Mesenchymal stem cell (in vitro differentiated cells and primary cell): ENCODE results near the gene SIKE1. TPM values are rescaled to one million over a fixed set of nuclear protein-coding genes. Genes with fewer than 3 reads are reported as not detected.

Source experiments
- DNase-seq: peaks from one replicate; pipeline ENCODE4 v3.0.0-alpha.2; 2013
- H2AFZ ChIP-seq: one replicate; pipeline ENCODE4 v1.6.1; 2013; ENCODE audit warnings: low read depth, mild to moderate bottlenecking, control low read depth, inconsistent platforms, low read length, moderate library complexity
- H2AK5ac ChIP-seq: 2 replicates; pipeline ENCODE4 v1.6.1; 2013; ENCODE audit warnings: low read length, moderate library complexity, mild to moderate bottlenecking, inconsistent platforms; ENCODE audit not compliant: severe bottlenecking
- H2BK120ac ChIP-seq: one replicate; pipeline ENCODE4 v1.6.1; 2013; ENCODE audit warnings: low read depth, mild to moderate bottlenecking, inconsistent platforms, low read length, moderate library complexity
- H2BK12ac ChIP-seq, 2 experiments: one replicate each; pipeline ENCODE4 v1.6.1; 2013; ENCODE audit warnings: inconsistent platforms in 2 of 2, low read length in 2 of 2, mild to moderate bottlenecking in 2 of 2, moderate library complexity in 2 of 2, control low read depth in 1 of 2
- H2BK15ac ChIP-seq: one replicate; pipeline ENCODE4 v1.6.1; 2013; ENCODE audit warnings: mild to moderate bottlenecking, low read depth, inconsistent platforms; ENCODE audit not compliant: poor library complexity, severe bottlenecking
- H2BK5ac ChIP-seq: 2 replicates; pipeline ENCODE4 v1.6.1; 2013; ENCODE audit warnings: low read depth, mild to moderate bottlenecking, low read length, control low read depth, inconsistent platforms; ENCODE audit not compliant: poor library complexity, severe bottlenecking
- H3K14ac ChIP-seq, 2 experiments: one replicate each; pipeline ENCODE4 v1.6.1; 2013; ENCODE audit warnings: inconsistent platforms in 2 of 2, low read length in 2 of 2, control low read depth in 1 of 2, mild to moderate bottlenecking in 1 of 2, moderate library complexity in 1 of 2
- H3K18ac ChIP-seq, 2 experiments: one replicate each; pipeline ENCODE4 v1.6.1; 2013; ENCODE audit warnings: inconsistent platforms in 2 of 2, low read length in 2 of 2, control low read depth in 1 of 2, low read depth in 1 of 2, mild to moderate bottlenecking in 1 of 2
- H3K23ac ChIP-seq, 2 experiments: one replicate each; pipeline ENCODE4 v1.6.1; 2013; ENCODE audit warnings: inconsistent platforms in 2 of 2, low read length in 2 of 2, mild to moderate bottlenecking in 2 of 2, moderate library complexity in 2 of 2, control low read depth in 1 of 2
- H3K27ac ChIP-seq: 2 replicates; pipeline ENCODE4 v1.5.1; 2013; ENCODE audit warnings: mild to moderate bottlenecking, moderate library complexity, low read length, control low read depth, inconsistent platforms; ENCODE audit not compliant: poor library complexity, severe bottlenecking
- H3K27me3 ChIP-seq, 2 experiments: 2 replicates each; pipeline versions ENCODE4 v1.6.1 to v1.7.0; 2013; ENCODE audit warnings: low read length in 2 of 2, mild to moderate bottlenecking in 2 of 2, moderate library complexity in 2 of 2, control low read depth in 1 of 2, inconsistent platforms in 1 of 2; ENCODE audit not compliant: control insufficient read depth in 1 of 2, insufficient read depth in 1 of 2
- H3K36me3 ChIP-seq, 2 experiments: 2 replicates each; pipeline versions ENCODE4 v1.6.1 to v1.7.0; 2013; ENCODE audit warnings: low read length in 2 of 2, control low read depth in 1 of 2, inconsistent platforms in 1 of 2, low read depth in 1 of 2, mild to moderate bottlenecking in 1 of 2; ENCODE audit not compliant: insufficient read depth in 2 of 2, control insufficient read depth in 1 of 2
- H3K4ac ChIP-seq, 2 experiments: one replicate each; pipeline ENCODE4 v1.6.1; 2013; ENCODE audit warnings: inconsistent platforms in 2 of 2, low read length in 2 of 2, mild to moderate bottlenecking in 2 of 2, moderate library complexity in 2 of 2, control low read depth in 1 of 2, low read depth in 1 of 2
- H3K4me1 ChIP-seq: 2 replicates; pipeline ENCODE4 v1.6.1; 2013; ENCODE audit warnings: low read depth, low read length, control low read depth; ENCODE audit not compliant: control insufficient read depth, insufficient read depth
- H3K4me2 ChIP-seq: 2 replicates; pipeline ENCODE4 v1.6.1; 2013; ENCODE audit warnings: low read length, mild to moderate bottlenecking, inconsistent platforms; ENCODE audit not compliant: poor library complexity, severe bottlenecking
- H3K4me3 ChIP-seq, 2 experiments: 2 replicates each; pipeline versions ENCODE4 v1.5.1 to v1.7.0; 2013; ENCODE audit warnings: low read length in 2 of 2, mild to moderate bottlenecking in 2 of 2, control low read depth in 1 of 2, low read depth in 1 of 2; ENCODE audit not compliant: insufficient read depth in 1 of 2
- H3K79me1 ChIP-seq: replicated peaks from 2 replicates; pipeline ENCODE4 v1.6.1; 2013; ENCODE audit warnings: mild to moderate bottlenecking, control low read depth, low read length, inconsistent platforms; ENCODE audit not compliant: poor library complexity, severe bottlenecking
- H3K9ac ChIP-seq: 2 replicates; pipeline ENCODE4 v1.7.0; 2013; ENCODE audit warnings: mild to moderate bottlenecking, low read length, moderate library complexity
- H3K9me3 ChIP-seq: 2 replicates; pipeline ENCODE4 v1.7.0; 2013; ENCODE audit warnings: mild to moderate bottlenecking, low read length; ENCODE audit not compliant: control insufficient read depth
- H4K8ac ChIP-seq: one replicate; pipeline ENCODE4 v1.6.1; 2013; ENCODE audit warnings: inconsistent platforms, mild to moderate bottlenecking, low read length, moderate library complexity
- H4K91ac ChIP-seq: one replicate; pipeline ENCODE4 v1.6.1; 2013; ENCODE audit warnings: mild to moderate bottlenecking, low read length, inconsistent platforms
- WGBS: methylation state at CpG from one replicate; pipeline ENCODE4 v1.1.7; 2013; ENCODE audit warnings: mixed read lengths; 5-methylcytosine and 5-hydroxymethylcytosine counted together
- small RNA-seq: library from polyadenylated mRNA; stranded (forward); fragments of <200 nt; extraction: miRNeasy Mini kit (QIAGEN cat#:217004); gene quantifications from one replicate; pipeline ENCODE3, GENCODE V24; 2013; ENCODE audit warnings: low read depth

SIKE1 gene

DNA sequence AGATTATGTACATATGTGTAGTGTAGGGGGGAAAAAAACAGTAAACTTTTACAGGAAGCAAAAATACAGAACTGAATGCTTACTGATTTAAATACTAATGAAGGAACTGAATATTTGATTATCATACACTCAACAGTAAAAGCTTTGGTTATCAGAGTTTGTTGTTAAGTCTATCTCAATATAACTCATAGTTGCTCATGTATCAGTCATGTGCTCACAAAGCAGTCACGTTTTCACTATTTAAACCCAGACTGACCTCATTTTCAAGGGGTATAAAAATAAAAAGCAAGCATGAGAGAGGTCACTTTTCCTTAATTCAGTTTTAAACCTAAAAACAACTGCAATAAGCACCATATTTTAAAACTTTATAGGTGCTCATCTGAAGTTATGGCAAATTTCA is 57.0 kb downstream of the SIKE1 start:
- Histone ChIP-seq H3K27me3 (no peaks in the 10 kb centered on the region), H2BK120ac (no peak overlapping the region), H3K9me3 (no peaks in the 10 kb centered on the region)

DNA sequence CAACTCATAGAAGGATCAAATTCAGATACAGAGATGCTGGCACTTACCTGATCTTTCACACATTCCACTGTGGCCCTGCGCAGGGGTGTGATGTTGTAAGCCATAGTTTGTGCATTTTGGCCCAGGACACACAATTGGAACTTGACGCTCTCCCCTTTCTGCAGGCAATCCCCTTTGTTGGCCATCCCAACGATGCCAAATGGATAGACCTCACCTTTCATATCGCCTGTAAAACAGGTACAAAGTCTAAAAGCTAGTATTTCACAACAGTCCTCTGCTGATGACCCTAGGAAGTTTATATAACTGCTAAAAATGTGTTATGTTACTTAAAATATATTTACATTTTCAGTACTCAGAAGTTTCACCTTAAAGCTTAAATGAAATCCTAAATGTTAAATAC is 60.0 kb downstream of the SIKE1 start:
- peaks cover 5% of the 10 kb centered on the region for H3K4me1 ChIP-seq
- H2BK5ac ChIP-seq: no peak overlapping the region
- no peak overlapping the region for H2AFZ ChIP-seq
- H2BK15ac ChIP-seq: no peak overlapping the region
- H3K79me1 ChIP-seq: peaks cover 11% of the 10 kb centered on the region
- no peak overlapping the region for H2AK5ac ChIP-seq
- H4K8ac ChIP-seq: peak overlapping the region; percentile 27
- H3K27ac ChIP-seq: no peak overlapping the region
- no peak overlapping the region for H3K18ac ChIP-seq
- H3K14ac ChIP-seq: no peak overlapping the region
- H3K9me3 ChIP-seq: no peaks in the 10 kb centered on the region
- H3K23ac ChIP-seq: no peak overlapping the region
- no peak overlapping the region for H3K4me2 ChIP-seq
- peak overlapping the region; percentile 18 for H3K9ac ChIP-seq
- H3K36me3 ChIP-seq: peaks cover 23 to 85% of the 10 kb centered on the region in 2 experiments
- H2BK12ac ChIP-seq: no peak overlapping the region
- no peak for DNase-seq
- no peak overlapping the region for H2BK120ac ChIP-seq
- no peak overlapping the region for H3K4ac ChIP-seq
- no peak overlapping the region for H4K91ac ChIP-seq
- WGBS: 100% methylated on average over 1 of the region's 4 CpGs
- H3K27me3 ChIP-seq: no peaks in the 10 kb centered on the region
- no peak overlapping the region for H3K4me3 ChIP-seq

More for the DNA sequence above, 57.0 kb downstream of the SIKE1 start:
- Histone ChIP-seq H3K27ac (no peak overlapping the region), H3K4me1 (peaks cover 3% of the 10 kb centered on the region), H4K8ac (no peak overlapping the region), H3K14ac (no peak overlapping the region), H3K36me3 (peaks cover 26 to 100% of the 10 kb centered on the region in 2 experiments), H3K4me2 (no peak overlapping the region), H3K79me1 (peaks cover 13% of the 10 kb centered on the region), H3K9ac (peak overlapping the region; percentile 3), H2BK12ac (no peak overlapping the region), H2AFZ (no peak overlapping the region), H3K4me3 (no peak overlapping the region), H3K18ac (no peak overlapping the region), H2AK5ac (no peak overlapping the region), H4K91ac (no peak overlapping the region), H3K4ac (no peak overlapping the region), H2BK5ac (no peak overlapping the region), H3K23ac (no peak overlapping the region), H2BK15ac (no peak overlapping the region)
- DNase-seq: no peak
- 50% methylated on average over 1 of the region's 1 CpG for WGBS

Small RNA genes within 50 kb of the gene (small RNA-seq; reads per million reads assigned to genes)
- gene RNY1P13: not detected
